Cardiac muscle cell (in vitro differentiated cells and primary cell): ENCODE data around the gene SFTPB. TPM values are rescaled to one million over a fixed set of nuclear protein-coding genes. Genes with fewer than 3 reads are reported as not detected.

Source experiments
- DNase-seq, 2 donors: peaks; one replicate each; pipeline versions ENCODE4 v3.0.0 to v3.0.0-alpha.2; 2010 to 2017; ENCODE audit warnings: low read depth in 1 of 2, low spot score in 1 of 2
- H3K27ac ChIP-seq: fragments of 200-600 bp; sonication (generic); 2 replicates; pipeline ENCODE4 v1.5.1; 2016
- H3K27me3 ChIP-seq: fragments of 200-600 bp; sonication (generic); 2 replicates; pipeline ENCODE4 v1.6.0; 2016; ENCODE audit warnings: control low read depth
- H3K36me3 ChIP-seq: fragments of 200-600 bp; sonication (generic); 2 replicates; pipeline ENCODE4 v1.5.1; 2016; ENCODE audit warnings: control low read depth
- H3K4me1 ChIP-seq: fragments of 200-600 bp; sonication (generic); 2 replicates; pipeline ENCODE4 v1.8.1; 2017; ENCODE audit warnings: low read depth, mild to moderate bottlenecking, mixed run types
- H3K4me3 ChIP-seq: fragments of 200-600 bp; sonication (generic); 2 replicates; pipeline ENCODE4 v1.5.1; 2016; ENCODE audit warnings: mild to moderate bottlenecking
- H3K9me3 ChIP-seq: fragments of 200-600 bp; sonication (generic); 2 replicates; pipeline ENCODE4 v1.5.1; 2017; ENCODE audit warnings: low read depth, mild to moderate bottlenecking, control low read depth
- CTCF ChIP-seq: IDR thresholded peaks from 2 replicates; pipeline ENCODE4 v1.5.1; 2012; ENCODE audit warnings: low read depth, mild to moderate bottlenecking, low read length
- polyA plus RNA-seq: library from polyadenylated mRNA; unstranded; fragments of >200 nt; fragmentation: Nextera tagmentation; extraction: Ambion mirVana; gene quantifications from 2 replicates; pipeline ENCODE4 v1.2.1, GENCODE V29; 2016
- total RNA-seq: library from RNA; depleted of rRNA; stranded (reverse); fragments of >200 nt; gene quantifications from 2 replicates; pipeline ENCODE4 v1.2.3, GENCODE V29; 2016

The SFTPB gene
- total and polyA plus RNA-seq, 2 experiments from 2014 or later: not detected

- H3K36me3 ChIP-seq: no peaks in the 10 kb centered on the region
- no peak overlapping the region for H3K27ac ChIP-seq
- no peak overlapping the region for H3K4me3 ChIP-seq
- DNase-seq: no peak
- no peaks in the 10 kb centered on the region for H3K27me3 ChIP-seq
- TF ChIP-seq CTCF: no peak
- no peaks in the 10 kb centered on the region for H3K4me1 ChIP-seq
- H3K9me3 ChIP-seq: no peaks in the 10 kb centered on the region
Observed at GRCh38 chr2:85690932-85691331, 22.9 kb upstream of the SFTPB start.

- H3K27me3 ChIP-seq: no peaks in the 10 kb centered on the region
Observed at GRCh38 chr2:85684806-85685205, 16.8 kb upstream of the SFTPB start.

GRCh38 chr2:85684380-85684779 lies 16.4 kb upstream of the SFTPB start:
- Histone ChIP-seq H3K36me3 (no peaks in the 10 kb centered on the region), H3K9me3 (no peaks in the 10 kb centered on the region), H3K27me3 (no peaks in the 10 kb centered on the region), H3K27ac (no peak overlapping the region), H3K4me3 (no peak overlapping the region), H3K4me1 (no peaks in the 10 kb centered on the region)
- DNase-seq: no peak
- no peak for TF ChIP-seq CTCF

More at GRCh38 chr2:85684806-85685205, 16.8 kb upstream of the SFTPB start:
- H3K9me3 ChIP-seq: no peaks in the 10 kb centered on the region
- no peaks in the 10 kb centered on the region for H3K4me1 ChIP-seq
- H3K36me3 ChIP-seq: no peaks in the 10 kb centered on the region
- H3K27ac ChIP-seq: no peak overlapping the region
- no peak overlapping the region for H3K4me3 ChIP-seq
- no peak for TF ChIP-seq CTCF
- DNase-seq: no peak

GRCh38 chr2:85682378-85682777 lies 14.4 kb upstream of the SFTPB start:
- Histone ChIP-seq H3K27ac (no peak overlapping the region), H3K36me3 (no peaks in the 10 kb centered on the region), H3K27me3 (no peaks in the 10 kb centered on the region), H3K4me3 (no peak overlapping the region), H3K4me1 (no peaks in the 10 kb centered on the region), H3K9me3 (no peaks in the 10 kb centered on the region)
- TF ChIP-seq CTCF: no peak
- DNase-seq: no peak

- H3K27me3 ChIP-seq: no peaks in the 10 kb centered on the region
- no peak for TF ChIP-seq CTCF
- no peaks in the 10 kb centered on the region for H3K36me3 ChIP-seq
- DNase-seq: no peak
- no peak overlapping the region for H3K27ac ChIP-seq
- no peaks in the 10 kb centered on the region for H3K9me3 ChIP-seq
- H3K4me1 ChIP-seq: no peaks in the 10 kb centered on the region
- H3K4me3 ChIP-seq: no peak overlapping the region
Observed at GRCh38 chr2:85681776-85682175, 13.8 kb upstream of the SFTPB start.

- Histone ChIP-seq H3K27ac (no peak overlapping the region), H3K27me3 (no peaks in the 10 kb centered on the region), H3K36me3 (no peaks in the 10 kb centered on the region), H3K9me3 (no peaks in the 10 kb centered on the region), H3K4me3 (no peak overlapping the region), H3K4me1 (peaks cover 3% of the 10 kb centered on the region)
- DNase-seq: no peak
- no peak for TF ChIP-seq CTCF
Observed at GRCh38 chr2:85681372-85681763, 13.4 kb upstream of the SFTPB start.
